GM12875 (cell line): ENCODE results near the gene CLP1.

Experiments used
- H3K4me3 ChIP-seq: one replicate; pipeline ENCODE4 v1.5.1; 2011; ENCODE audit warnings: low read depth, low read length, control low read depth
- CTCF ChIP-seq: IDR thresholded peaks from 2 replicates; pipeline ENCODE4 v1.5.1; 2011; ENCODE audit warnings: low read depth, mild to moderate bottlenecking, control low read depth, inconsistent platforms, low read length, moderate library complexity, borderline replicate concordance; ENCODE audit not compliant: insufficient read depth

Gene CLP1

GRCh38 chr11:57620467-57620866 lies 37.1 kb upstream of the CLP1 start:
- H3K4me3 ChIP-seq, result no peak overlapping the region
- no peak for TF ChIP-seq CTCF

GRCh38 chr11:57622263-57622662 lies 35.3 kb upstream of the CLP1 start:
- no peak for TF ChIP-seq CTCF
- no peak overlapping the region for H3K4me3 ChIP-seq

- TF ChIP-seq CTCF, result no peak
- no peak overlapping the region for H3K4me3 ChIP-seq
Measured at GRCh38 chr11:57624864-57625263, 32.7 kb upstream of the CLP1 start.

- no peak overlapping the region for H3K4me3 ChIP-seq
- TF ChIP-seq CTCF, result no peak
Measured at GRCh38 chr11:57626895-57627294, 30.7 kb upstream of the CLP1 start.

GRCh38 chr11:57630171-57630570 lies 27.4 kb upstream of the CLP1 start:
- no peak for TF ChIP-seq CTCF
- no peak overlapping the region for H3K4me3 ChIP-seq

- no peak overlapping the region for H3K4me3 ChIP-seq
- no peak for TF ChIP-seq CTCF
Measured at GRCh38 chr11:57632116-57632515, 25.4 kb upstream of the CLP1 start.

- no peak for TF ChIP-seq CTCF
- H3K4me3 ChIP-seq, result no peak overlapping the region
Measured at GRCh38 chr11:57633394-57634070, 24.0 kb upstream of the CLP1 start.
